Ectodermal cell (in vitro differentiated cells): ENCODE results near the gene GUCY1B1.
"Not testable (repeated sequence)": the region's sequence is repeated elsewhere in the genome, so short reads cannot be mapped to it uniquely, and the experiment has no call there.

Experiments used
- H3K27ac ChIP-seq: 2 replicates; pipeline ENCODE4 v1.7.0; 2013; ENCODE audit warnings: mild to moderate bottlenecking, low read depth, low read length; ENCODE audit not compliant: insufficient read depth, poor library complexity, severe bottlenecking
- H3K27me3 ChIP-seq: 2 replicates; pipeline ENCODE4 v1.7.0; 2013; ENCODE audit warnings: mild to moderate bottlenecking, low read length; ENCODE audit not compliant: insufficient read depth, control insufficient read depth, poor library complexity, severe bottlenecking
- H3K36me3 ChIP-seq: one replicate; pipeline ENCODE4 v1.7.0; 2013; ENCODE audit warnings: low read length; ENCODE audit not compliant: control insufficient read depth, insufficient read depth
- H3K4me1 ChIP-seq: one replicate; pipeline ENCODE4 v1.7.0; 2013; ENCODE audit warnings: low read length; ENCODE audit not compliant: control insufficient read depth, insufficient read depth
- H3K4me3 ChIP-seq: 2 replicates; pipeline ENCODE4 v1.7.0; 2013; ENCODE audit warnings: low read depth, low read length, control low read depth; ENCODE audit not compliant: insufficient read depth
- H3K9me3 ChIP-seq: 2 replicates; pipeline ENCODE4 v1.7.0; 2013; ENCODE audit warnings: mild to moderate bottlenecking, low read length, moderate library complexity; ENCODE audit not compliant: control insufficient read depth
- WGBS, 2 experiments: methylation state at CpG; one replicate each; pipeline ENCODE4 v1.1.7; 2013; ENCODE audit warnings: missing lambda C conversion rate in 2 of 2; 5-methylcytosine and 5-hydroxymethylcytosine counted together

The GUCY1B1 gene

DNA sequence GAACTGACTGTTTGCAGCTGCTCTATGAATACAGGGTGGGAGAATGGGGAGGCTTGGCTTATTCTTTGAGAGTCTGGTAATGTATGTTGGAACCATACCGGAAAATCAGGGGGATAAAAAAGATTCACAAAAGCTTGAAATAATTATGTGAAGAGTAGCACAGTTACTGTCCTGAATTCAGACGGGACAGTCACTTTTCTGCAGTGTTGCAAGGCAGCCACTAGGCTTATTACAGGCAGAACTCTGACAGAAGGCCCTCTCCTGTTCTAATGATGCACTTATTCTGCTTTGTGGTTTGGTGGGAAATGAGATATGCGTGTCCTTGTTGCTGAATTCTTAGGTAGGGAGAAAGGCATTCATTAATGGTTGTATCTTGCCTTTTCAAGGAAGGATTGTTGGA, 37.2 kb downstream of the GUCY1B1 start:
- H3K4me1 ChIP-seq = no peaks in the 10 kb centered on the region
- 59 to 68% methylated on average over 3 of the region's 3 CpGs for WGBS, 2 experiments
- no peaks in the 10 kb centered on the region for H3K9me3 ChIP-seq
- H3K36me3 ChIP-seq = no peaks in the 10 kb centered on the region
- H3K27ac ChIP-seq = no peak overlapping the region
- no peak overlapping the region for H3K4me3 ChIP-seq
- H3K27me3 ChIP-seq = no peaks in the 10 kb centered on the region

DNA sequence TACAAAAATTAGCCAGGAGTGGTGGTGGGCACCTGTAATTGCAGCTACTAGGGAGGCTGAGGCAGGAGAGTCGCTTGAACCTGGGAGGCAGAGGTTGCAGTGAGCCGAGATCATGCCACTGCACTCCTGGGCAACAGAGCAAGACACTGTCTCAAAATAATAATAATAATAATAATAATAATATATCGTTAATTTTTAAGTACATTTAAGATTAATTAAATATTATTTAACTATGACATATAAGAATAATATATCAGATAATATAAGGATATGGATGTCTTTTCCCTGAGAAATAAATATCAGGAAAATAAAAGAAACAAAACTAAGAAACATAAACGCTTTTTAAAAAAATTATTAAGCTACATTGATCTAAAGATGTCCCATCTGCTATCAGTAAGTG, 38.8 kb downstream of the GUCY1B1 start:
- not testable (repeated sequence) for H3K4me3 ChIP-seq, H3K27me3 ChIP-seq, H3K27ac ChIP-seq, H3K4me1 ChIP-seq, H3K36me3 ChIP-seq, H3K9me3 ChIP-seq
- 79 to 100% methylated on average over 2 to 3 of the region's 4 CpGs for WGBS, 2 experiments

DNA sequence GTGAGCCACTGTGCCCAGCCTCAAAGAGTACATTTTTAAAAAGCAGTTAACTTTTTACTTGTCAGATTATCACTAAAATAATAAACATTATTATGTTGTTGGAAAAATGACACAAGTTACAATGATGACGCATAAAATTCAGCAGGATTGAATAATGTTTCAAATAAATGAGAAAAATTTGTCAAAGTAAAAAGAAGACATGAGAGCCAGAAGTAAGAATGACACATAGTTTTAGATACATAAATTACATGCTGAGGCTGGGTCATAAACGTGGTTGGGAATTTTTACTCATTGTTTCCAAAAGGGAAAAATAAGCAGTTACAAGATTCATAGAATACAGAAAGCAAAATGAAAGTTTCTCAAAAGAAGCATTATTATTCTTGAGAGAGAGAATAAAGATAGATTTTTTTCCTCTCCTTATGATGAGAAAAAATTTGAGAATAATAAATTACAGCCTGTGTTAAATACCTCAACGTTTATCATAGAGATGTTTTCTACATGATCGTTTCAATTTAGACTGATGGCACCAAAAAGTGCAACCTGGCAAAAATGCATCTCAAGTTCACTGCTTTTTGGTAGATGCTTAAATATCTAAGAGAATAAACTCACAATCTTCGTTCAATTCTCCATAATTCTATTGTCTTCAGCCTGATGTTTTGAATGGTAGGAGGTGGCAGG, 40.4 kb downstream of the GUCY1B1 start:
- Histone ChIP-seq H3K27me3 (no peaks in the 10 kb centered on the region), H3K27ac (no peak overlapping the region), H3K4me1 (no peaks in the 10 kb centered on the region), H3K36me3 (no peaks in the 10 kb centered on the region), H3K9me3 (no peaks in the 10 kb centered on the region), H3K4me3 (no peak overlapping the region)
- WGBS, 2 experiments = 93 to 100% methylated on average over 2 to 5 of the region's 5 CpGs

DNA sequence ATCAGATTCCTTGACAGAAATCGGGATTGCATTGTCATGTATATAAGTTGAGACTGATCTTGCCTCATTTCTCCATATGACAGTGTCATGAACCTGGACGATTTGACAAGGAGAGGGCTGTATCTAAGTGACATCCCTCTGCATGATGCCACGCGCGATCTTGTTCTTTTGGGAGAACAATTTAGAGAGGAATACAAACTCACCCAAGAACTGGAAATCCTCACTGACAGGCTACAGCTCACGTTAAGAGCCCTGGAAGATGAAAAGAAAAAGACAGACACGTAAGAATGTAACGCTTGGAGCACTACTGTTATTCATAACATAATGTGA, 40.9 kb downstream of the GUCY1B1 start:
- H3K27me3 ChIP-seq = no peaks in the 10 kb centered on the region
- WGBS, 2 experiments = 75 to 79% methylated on average over 5 to 8 of the region's 8 CpGs
- H3K4me3 ChIP-seq = no peak overlapping the region
- H3K27ac ChIP-seq = no peak overlapping the region
- no peaks in the 10 kb centered on the region for H3K4me1 ChIP-seq
- no peaks in the 10 kb centered on the region for H3K36me3 ChIP-seq
- H3K9me3 ChIP-seq = no peaks in the 10 kb centered on the region

DNA sequence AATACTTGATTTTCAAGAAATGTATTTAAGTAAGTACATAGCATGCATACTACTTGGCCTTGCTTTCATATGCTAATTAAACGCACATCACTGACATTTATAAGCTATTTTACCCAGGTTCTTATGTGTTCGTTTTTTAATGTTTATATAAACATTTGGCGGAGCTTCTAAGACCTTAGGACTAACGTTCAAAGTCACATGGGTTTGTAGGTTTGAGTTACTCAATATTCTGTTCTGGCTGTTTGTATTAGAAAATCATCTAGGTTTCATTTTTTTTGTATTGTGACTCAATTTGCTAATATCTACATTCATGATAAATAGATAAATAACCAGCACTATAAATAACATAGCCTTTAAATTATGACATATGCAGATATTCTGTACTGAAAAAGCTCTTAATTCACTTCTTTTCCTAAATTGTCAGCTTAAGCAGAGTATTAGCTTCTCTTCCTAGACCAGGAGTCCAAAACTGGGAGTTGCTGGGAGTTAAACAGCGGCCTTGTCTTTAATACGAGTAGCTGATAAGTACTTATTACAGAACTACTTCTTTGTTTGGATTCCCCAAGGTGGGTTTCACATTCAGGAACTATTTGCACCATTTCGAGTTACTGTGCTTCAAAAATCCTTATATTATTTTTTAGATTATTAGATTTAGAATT, 42.0 kb downstream of the GUCY1B1 start:
- H3K4me3 ChIP-seq = no peak overlapping the region
- no peaks in the 10 kb centered on the region for H3K36me3 ChIP-seq
- H3K27ac ChIP-seq = no peak overlapping the region
- no peaks in the 10 kb centered on the region for H3K27me3 ChIP-seq
- no peaks in the 10 kb centered on the region for H3K4me1 ChIP-seq
- H3K9me3 ChIP-seq = no peaks in the 10 kb centered on the region
- WGBS, 2 experiments = 88 to 94% methylated on average over 5 to 6 of the region's 7 CpGs

DNA sequence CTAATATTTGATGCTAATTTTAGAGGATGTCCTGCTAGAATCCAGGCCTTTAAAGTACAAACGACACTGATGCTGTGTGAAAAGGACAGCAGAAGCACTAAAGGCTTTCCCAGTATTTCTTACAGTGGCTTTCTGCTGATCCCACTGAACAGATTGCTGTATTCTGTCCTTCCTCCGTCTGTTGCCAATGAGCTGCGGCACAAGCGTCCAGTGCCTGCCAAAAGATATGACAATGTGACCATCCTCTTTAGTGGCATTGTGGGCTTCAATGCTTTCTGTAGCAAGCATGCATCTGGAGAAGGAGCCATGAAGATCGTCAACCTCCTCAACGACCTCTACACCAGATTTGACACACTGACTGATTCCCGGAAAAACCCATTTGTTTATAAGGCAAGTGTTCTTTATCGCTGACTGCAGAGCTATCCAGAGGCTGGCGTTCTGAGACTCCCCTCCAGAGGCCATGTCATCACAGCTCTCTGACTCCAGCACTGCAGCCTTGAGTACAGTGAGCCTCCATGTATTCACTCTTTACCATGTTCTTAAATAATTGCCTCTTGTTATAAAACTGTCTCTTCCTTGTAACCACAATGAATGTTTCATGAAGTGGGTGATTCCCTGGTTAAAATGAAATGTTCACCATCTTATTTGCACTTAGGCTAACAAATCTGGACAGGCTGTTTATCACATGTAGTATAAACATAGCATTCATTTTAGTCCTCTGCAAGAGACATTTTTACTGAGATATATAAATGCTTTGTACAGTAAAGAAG, 43.6 kb downstream of the GUCY1B1 start:
- H3K4me3 ChIP-seq = no peak overlapping the region
- H3K27me3 ChIP-seq = no peaks in the 10 kb centered on the region
- H3K27ac ChIP-seq = no peak overlapping the region
- no peaks in the 10 kb centered on the region for H3K9me3 ChIP-seq
- WGBS, 2 experiments = 89 to 91% methylated on average over 9 of the region's 9 CpGs
- no peaks in the 10 kb centered on the region for H3K36me3 ChIP-seq
- no peaks in the 10 kb centered on the region for H3K4me1 ChIP-seq

DNA sequence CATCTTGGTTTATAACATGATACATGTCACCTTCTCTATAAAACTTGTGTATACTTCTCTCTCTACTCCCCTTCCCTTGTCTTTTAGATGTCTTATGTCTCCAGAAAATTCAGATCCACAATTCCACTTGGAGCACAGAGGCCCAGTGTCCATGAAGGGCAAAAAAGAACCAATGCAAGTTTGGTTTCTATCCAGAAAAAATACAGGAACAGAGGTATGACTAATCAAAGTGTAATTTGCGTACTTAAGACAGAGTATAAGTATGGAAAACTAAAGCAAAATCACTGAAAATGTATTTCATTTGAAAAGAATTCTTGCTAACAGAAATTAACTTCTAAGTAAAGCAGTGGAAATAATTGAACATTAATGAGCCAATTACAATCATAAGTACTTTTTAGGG, 46.2 kb downstream of the GUCY1B1 start:
- Histone ChIP-seq H3K27ac (no peak overlapping the region), H3K27me3 (no peaks in the 10 kb centered on the region), H3K9me3 (no peaks in the 10 kb centered on the region), H3K36me3 (no peaks in the 10 kb centered on the region), H3K4me1 (no peaks in the 10 kb centered on the region), H3K4me3 (no peak overlapping the region)
- WGBS, 2 experiments = 94 to 100% methylated on average over 1 of the region's 1 CpG

DNA sequence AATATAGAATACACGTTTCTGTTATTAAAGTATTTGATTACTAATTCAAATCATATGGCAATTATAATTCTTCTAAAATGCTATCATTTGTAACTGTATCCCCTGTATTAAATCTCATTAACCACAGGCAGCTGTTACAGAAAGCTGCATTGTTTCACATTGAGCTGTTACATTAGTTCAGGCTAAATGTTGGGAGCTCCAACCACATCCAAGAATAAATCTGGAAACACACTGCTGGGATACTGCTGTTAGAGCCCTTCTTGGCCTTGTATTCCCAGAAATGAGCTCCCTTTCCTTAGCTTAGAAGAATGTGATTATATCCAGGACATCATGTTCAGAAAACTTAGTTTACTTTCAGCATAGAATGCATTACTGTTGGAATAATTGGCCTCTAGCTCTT, 48.2 kb downstream of the GUCY1B1 start:
- no peaks in the 10 kb centered on the region for H3K4me1 ChIP-seq
- no peak overlapping the region for H3K4me3 ChIP-seq
- H3K27me3 ChIP-seq = no peaks in the 10 kb centered on the region
- no CpG with 5 or more reads among the region's 1 CpG for WGBS, 2 experiments
- H3K27ac ChIP-seq = no peak overlapping the region
- H3K9me3 ChIP-seq = no peaks in the 10 kb centered on the region
- H3K36me3 ChIP-seq = no peaks in the 10 kb centered on the region

DNA sequence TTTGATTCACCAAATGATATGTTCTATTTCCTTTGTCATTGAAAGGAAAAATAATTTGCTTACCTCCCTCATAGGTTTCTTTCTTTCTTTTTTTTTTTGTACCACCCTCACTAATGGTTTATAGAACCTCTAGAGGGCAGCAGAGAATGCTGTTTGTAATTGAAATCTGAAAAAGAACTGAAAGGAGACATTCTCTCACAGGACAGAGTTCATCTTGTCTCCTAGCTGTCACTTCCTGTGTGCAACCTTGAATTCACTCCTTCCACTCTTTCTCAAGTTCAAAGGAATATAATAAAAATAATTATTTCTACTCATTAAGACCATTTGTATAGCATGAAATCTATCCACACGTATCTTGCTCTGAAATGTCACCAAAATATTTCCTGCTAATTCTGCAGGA, 51.0 kb downstream of the GUCY1B1 start:
- no peaks in the 10 kb centered on the region for H3K9me3 ChIP-seq
- WGBS, 2 experiments = 100% methylated on average over 1 of the region's 1 CpG; no CpG with 5 or more reads in 1 of the 2 experiments
- H3K4me1 ChIP-seq = no peaks in the 10 kb centered on the region
- H3K36me3 ChIP-seq = no peaks in the 10 kb centered on the region
- no peak overlapping the region for H3K27ac ChIP-seq
- no peaks in the 10 kb centered on the region for H3K27me3 ChIP-seq
- H3K4me3 ChIP-seq = no peak overlapping the region

DNA sequence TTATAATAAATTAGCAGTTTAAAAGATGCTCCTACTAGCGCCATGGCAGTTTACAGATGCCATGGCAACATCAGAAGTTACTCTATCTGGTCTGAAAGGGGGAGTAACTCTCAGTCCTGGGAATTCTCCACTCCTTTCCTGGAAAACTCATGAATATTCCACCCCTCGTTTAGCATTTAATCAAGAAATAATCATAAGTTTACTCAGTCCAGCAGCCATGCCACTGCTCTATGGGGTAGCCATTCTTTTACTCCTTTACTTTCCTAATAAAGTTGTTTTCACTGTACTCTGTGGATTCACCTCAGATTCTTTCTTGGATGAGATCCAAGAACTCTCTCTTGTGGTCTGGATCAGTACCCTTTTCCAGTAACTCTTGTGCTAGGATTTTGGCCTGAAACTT, 52.3 kb downstream of the GUCY1B1 start:
- Histone ChIP-seq H3K4me3 (no peak overlapping the region), H3K27ac (no peak overlapping the region), H3K27me3 (no peaks in the 10 kb centered on the region), H3K9me3 (no peaks in the 10 kb centered on the region), H3K36me3 (no peaks in the 10 kb centered on the region), H3K4me1 (no peaks in the 10 kb centered on the region)
- 72 to 79% methylated on average over 2 of the region's 2 CpGs for WGBS, 2 experiments
